Immature natural killer cell (primary cell): ENCODE measurements around the gene PTCRA. TPM values are rescaled to one million over a fixed set of nuclear protein-coding genes. Genes with fewer than 3 reads are reported as not detected.
A peak's percentile ranks its signal among the peaks of the same experiment; 100 is the strongest.

ENCODE experiments used
- DNase-seq, 3 donors: peaks; one replicate each; pipeline ENCODE4 v3.0.0; 2022; ENCODE audit warnings: mixed read lengths in 1 of 3
- H3K27ac Mint-ChIP-seq, 6 donors: one replicate each; pipeline ENCODE4 v1.8.0; 2020; ENCODE audit warnings: mixed read lengths in 6 of 6, mild to moderate bottlenecking in 5 of 6, inconsistent platforms in 4 of 6, moderate library complexity in 3 of 6
- H3K27me3 Mint-ChIP-seq, 3 donors: one replicate each; pipeline ENCODE4 v1.8.0; 2020 to 2021; ENCODE audit warnings: low read depth in 3 of 3, mild to moderate bottlenecking in 3 of 3, mixed read lengths in 3 of 3, moderate library complexity in 3 of 3, inconsistent platforms in 1 of 3
- H3K36me3 Mint-ChIP-seq, 3 donors: one replicate each; pipeline ENCODE4 v1.8.0; 2020; ENCODE audit warnings: mixed read lengths in 3 of 3, inconsistent platforms in 2 of 3, mild to moderate bottlenecking in 2 of 3
- H3K4me1 Mint-ChIP-seq, 2 donors: one replicate each; pipeline ENCODE4 v1.8.0; 2020; ENCODE audit warnings: inconsistent platforms in 2 of 2, mild to moderate bottlenecking in 2 of 2, mixed read lengths in 2 of 2, moderate library complexity in 1 of 2
- H3K4me3 Mint-ChIP-seq, 5 donors: one replicate each; pipeline ENCODE4 v1.8.0; 2020; ENCODE audit warnings: mild to moderate bottlenecking in 5 of 5, mixed read lengths in 5 of 5, inconsistent platforms in 3 of 5, moderate library complexity in 3 of 5
- H3K9me3 Mint-ChIP-seq, 6 donors: one replicate each; pipeline ENCODE4 v1.8.0; 2020; ENCODE audit warnings: mild to moderate bottlenecking in 6 of 6, mixed read lengths in 6 of 6, inconsistent platforms in 4 of 6, moderate library complexity in 3 of 6
- polyA plus RNA-seq, 3 donors: library from polyadenylated mRNA; unstranded; fragments of 300-500 nt; fragmentation: Illumina TruSeq; gene quantifications; one replicate each; pipeline ENCODE4 v1.2.3, GENCODE V29; 2021

Gene PTCRA
- polyA plus RNA-seq, 3 donors from 2014 or later: 0.62 to 3.1 TPM; not detected in 1

DNA sequence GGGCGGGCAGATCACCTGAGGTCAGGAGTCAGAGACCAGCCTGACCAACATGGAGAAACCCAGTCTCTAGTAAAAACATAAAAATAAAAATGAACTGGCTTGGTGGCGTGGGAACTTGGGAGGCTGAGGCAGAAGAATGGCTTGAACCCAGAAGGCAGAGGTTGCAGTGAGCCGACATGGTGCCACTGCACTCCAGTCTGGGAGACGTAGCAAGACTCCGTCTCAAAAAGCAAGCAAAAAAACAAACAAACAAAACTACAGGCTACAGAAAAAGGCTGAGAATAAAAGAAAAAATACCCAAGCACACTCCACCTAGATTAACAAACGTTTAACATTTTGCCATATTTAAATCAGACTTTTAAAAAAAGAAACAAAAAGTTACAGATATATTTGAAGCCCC, 5.9 kb downstream of the PTCRA start:
- no peaks in the 10 kb centered on the region for H3K9me3 Mint-ChIP-seq
- no peak overlapping the region for H3K27ac Mint-ChIP-seq
- no peak overlapping the region for H3K4me3 Mint-ChIP-seq
- no peaks in the 10 kb centered on the region for H3K36me3 Mint-ChIP-seq
- peaks cover 0 to 2% of the 10 kb centered on the region in 2 donors for H3K4me1 Mint-ChIP-seq
- peaks cover 0 to 4% (median 3%) of the 10 kb centered on the region in 3 donors for H3K27me3 Mint-ChIP-seq
- no peak for DNase-seq

DNA sequence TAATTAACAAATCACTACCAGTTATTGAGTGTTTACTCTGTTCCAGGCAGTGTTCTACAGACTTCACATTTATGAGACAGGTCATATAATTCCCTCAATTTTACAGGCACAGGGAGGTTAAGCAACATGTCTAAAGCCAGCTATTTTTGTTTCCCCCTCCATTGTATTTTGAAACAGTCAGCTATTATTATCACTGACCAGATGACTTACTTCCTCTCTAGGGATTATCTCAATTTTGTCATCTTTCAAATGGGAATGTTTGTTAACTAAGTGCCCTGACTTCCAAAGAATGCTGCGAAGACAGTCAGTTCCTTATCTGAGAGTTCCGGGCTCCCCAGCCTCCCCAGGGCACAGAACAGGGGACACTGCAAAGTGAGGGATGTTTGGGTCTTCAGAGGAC, 7.8 kb downstream of the PTCRA start:
- H3K27ac Mint-ChIP-seq: no peak overlapping the region
- H3K27me3 Mint-ChIP-seq: peaks cover 1 to 4% (median 2%) of the 10 kb centered on the region in 3 donors
- H3K4me1 Mint-ChIP-seq: peaks cover 6% of the 10 kb centered on the region in 2 donors
- DNase-seq: no peak
- H3K36me3 Mint-ChIP-seq: no peaks in the 10 kb centered on the region
- no peaks in the 10 kb centered on the region for H3K9me3 Mint-ChIP-seq
- H3K4me3 Mint-ChIP-seq: no peak overlapping the region

DNA sequence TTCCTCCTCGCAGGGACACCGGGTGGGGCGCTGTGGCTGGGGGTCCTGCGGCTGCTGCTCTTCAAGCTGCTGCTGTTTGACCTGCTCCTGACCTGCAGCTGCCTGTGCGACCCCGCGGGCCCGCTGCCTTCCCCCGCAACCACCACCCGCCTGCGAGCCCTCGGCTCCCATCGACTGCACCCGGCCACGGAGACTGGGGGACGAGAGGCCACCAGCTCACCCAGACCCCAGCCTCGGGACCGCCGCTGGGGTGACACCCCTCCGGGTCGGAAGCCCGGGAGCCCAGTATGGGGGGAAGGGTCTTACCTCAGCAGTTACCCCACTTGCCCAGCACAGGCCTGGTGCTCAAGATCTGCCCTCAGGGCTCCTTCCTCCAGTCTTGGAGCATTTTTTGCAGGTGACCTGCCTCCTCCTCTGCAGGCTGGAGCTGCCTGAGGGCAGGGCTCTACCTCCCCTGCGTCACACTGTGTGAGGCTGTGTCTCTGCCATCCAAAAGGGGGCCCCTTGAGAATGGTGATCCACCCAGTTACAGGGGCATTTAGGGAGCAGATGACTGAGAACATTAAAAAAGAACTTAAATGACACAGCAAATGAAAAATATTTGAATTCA, 9.5 kb downstream of the PTCRA start:
- Mint-ChIP-seq H3K4me3 (no peak overlapping the region), H3K27ac (peak overlapping the region in 1 of 6 donors; percentile 62), H3K27me3 (peaks cover 0 to 17% (median 17%) of the 10 kb centered on the region in 3 donors), H3K36me3 (no peaks in the 10 kb centered on the region), H3K9me3 (no peaks in the 10 kb centered on the region), H3K4me1 (peaks cover 19% of the 10 kb centered on the region in 2 donors)
- no peak for DNase-seq

DNA sequence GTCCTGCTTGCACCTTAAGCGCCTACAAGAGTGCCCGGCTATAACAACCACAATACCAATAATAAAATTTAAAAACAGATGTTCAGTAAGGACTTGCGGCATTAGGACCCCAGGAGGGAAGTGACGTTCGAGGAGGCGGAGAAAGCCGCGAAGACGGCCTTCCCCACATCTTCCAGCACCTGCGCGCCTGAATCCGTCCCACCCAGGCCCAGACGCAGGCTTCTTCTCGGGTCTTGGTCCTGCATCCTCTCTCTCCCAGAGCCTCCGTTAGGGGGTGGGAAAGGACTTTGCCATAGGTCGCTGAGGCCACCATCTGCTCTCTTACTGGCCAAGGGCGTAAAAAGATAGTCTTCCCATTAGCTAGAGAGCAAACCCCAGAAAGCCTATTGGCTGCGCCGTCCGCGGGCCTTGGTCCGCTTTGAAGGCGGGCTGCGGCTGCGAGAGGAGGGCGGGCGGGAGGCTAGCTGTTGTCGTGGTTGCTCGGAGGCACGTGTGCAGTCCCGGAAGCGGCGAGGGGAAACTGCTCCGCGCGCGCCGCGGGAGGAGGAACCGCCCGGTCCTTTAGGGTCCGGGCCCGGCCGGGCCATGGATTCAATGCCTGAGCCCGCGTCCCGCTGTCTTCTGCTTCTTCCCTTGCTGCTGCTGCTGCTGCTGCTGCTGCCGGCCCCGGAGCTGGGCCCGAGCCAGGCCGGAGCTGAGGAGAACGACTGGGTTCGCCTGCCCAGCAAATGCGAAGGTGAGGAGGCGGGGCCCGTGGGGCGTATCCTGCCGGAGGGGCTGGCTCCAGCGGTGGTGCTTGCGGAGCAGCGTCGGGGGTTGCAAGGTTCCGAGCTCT, 13.3 kb downstream of the PTCRA start, which contains the start of gene CNPY3:
CNPY3 (plus strand) TSS at position 495 of the 835 bp plus-strand sequence; CDS start at position 586, 91 bp downstream.
- Mint-ChIP-seq H3K4me1 (peaks cover 51 to 54% of the 10 kb centered on the region in 2 donors), H3K36me3 (peaks cover 0 to 4% (median 0%) of the 10 kb centered on the region in 3 donors), H3K27ac (peak within 1 kb of the TSS; percentile 96 to 100 (median 99)), H3K27me3 (peaks cover 2 to 17% (median 13%) of the 10 kb centered on the region in 3 donors), H3K4me3 (peak within 1 kb of the TSS; percentile 95 to 99 (median 97)), H3K9me3 (no peaks in the 10 kb centered on the region)
- peak; percentile 95 to 97 (median 96) for DNase-seq

DNA sequence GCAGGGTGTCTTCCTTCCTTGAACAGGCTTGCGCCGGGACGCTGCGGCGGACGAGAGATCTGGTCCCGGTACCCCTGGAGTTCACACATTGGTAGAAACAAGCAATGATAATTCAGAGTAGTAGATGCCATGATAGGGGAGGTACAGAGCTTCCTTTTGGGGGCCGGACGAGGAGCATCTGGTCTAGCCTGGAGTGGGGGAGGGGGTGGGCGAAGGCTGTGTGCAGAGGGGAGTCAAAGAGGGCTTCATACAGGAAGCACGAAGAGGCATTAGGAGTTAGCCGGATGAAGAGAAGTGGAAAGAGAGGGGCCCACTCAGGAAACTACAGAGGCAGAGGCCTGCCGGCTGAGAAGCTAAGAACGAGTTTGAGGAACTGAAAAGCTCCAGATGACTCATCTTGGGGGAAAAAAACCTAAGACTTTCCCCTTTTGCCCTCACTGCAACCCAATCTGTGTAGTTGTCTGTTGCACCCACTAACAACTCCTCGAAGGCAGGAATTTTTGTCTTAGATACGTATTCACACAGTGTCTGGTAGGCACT, 14.0 kb downstream of the PTCRA start:
- H3K27me3 Mint-ChIP-seq: peaks cover 2 to 17% (median 13%) of the 10 kb centered on the region in 3 donors
- H3K27ac Mint-ChIP-seq: peak overlapping the region; percentile 96 to 100 (median 99)
- peaks cover 0 to 4% (median 0%) of the 10 kb centered on the region in 3 donors for H3K36me3 Mint-ChIP-seq
- H3K4me1 Mint-ChIP-seq: peaks cover 51 to 56% of the 10 kb centered on the region in 2 donors
- H3K4me3 Mint-ChIP-seq: peak overlapping the region; percentile 95 to 99 (median 97)
- no peak for DNase-seq
- no peaks in the 10 kb centered on the region for H3K9me3 Mint-ChIP-seq

DNA sequence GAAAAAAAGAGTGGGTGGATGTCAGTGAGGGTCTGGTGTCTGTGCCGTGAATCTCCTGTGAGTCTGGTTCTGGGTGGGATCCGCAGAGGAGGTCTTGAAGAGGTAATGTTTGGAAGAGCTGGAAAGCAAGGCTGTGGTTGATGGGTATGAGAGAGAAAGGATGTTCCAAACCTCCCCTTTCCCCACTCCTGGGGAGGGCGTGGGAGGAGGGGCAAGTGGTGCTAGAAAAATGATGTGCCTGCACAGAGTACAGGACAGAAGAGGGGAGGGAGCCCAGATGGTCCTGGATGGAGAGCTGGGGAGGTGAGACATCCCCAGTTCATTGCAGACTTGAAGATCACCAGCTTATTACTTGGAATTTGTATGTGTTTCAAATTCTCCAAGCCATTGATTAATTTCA, 16.6 kb downstream of the PTCRA start:
- Mint-ChIP-seq H3K4me3 (peak overlapping the region in 4 of 5 donors; percentile 1 to 43 (median 20)), H3K9me3 (no peaks in the 10 kb centered on the region), H3K27ac (peak overlapping the region; percentile 76 to 99 (median 90)), H3K4me1 (peaks cover 54 to 69% of the 10 kb centered on the region in 2 donors), H3K36me3 (peaks cover 7 to 11% (median 9%) of the 10 kb centered on the region in 3 donors), H3K27me3 (peaks cover 3 to 17% (median 13%) of the 10 kb centered on the region in 3 donors)
- no peak for DNase-seq

DNA sequence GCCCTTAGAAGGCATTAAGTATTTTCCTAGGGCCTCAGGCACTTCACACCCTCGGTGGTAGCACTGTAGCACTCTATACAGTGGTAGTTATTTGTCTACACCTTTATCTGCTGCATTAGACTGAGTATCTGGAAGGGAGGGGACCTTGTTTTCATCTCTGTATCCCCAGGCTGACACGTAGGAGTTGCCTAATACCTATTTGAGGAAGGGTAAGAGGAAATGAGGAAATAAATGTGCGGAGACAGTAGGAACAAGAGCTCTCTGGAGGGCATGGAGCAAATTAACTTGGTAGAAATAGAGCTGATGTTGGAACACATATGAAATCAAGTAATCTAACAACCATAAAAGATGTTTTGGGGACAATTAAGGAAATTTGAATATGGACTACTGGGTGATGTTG, 17.4 kb downstream of the PTCRA start:
- Mint-ChIP-seq H3K4me3 (peak overlapping the region in 3 of 5 donors; percentile 16 to 41 (median 35)), H3K27me3 (peaks cover 3 to 17% (median 13%) of the 10 kb centered on the region in 3 donors), H3K9me3 (no peaks in the 10 kb centered on the region), H3K27ac (peak overlapping the region in 5 of 6 donors; percentile 76 to 99 (median 84)), H3K36me3 (peaks cover 7 to 15% (median 13%) of the 10 kb centered on the region in 3 donors), H3K4me1 (peaks cover 55 to 73% of the 10 kb centered on the region in 2 donors)
- DNase-seq: no peak

DNA sequence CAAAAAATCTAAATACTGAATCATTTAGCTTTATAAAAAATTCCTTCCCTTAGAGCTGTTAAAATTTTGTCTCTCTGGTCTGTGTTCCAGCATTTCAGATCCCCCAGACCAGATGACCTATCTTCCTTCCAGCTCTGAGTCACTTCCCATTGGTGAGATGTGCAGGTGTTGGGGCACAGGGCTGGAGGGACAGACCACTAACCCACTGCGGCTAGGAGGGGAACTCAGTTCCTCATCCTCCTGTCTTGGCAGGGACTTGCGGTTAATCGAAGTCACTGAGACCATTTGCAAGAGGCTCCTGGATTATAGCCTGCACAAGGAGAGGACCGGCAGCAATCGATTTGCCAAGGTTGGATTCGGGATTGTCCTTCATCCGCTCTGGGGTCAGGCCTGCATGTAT, 19.5 kb downstream of the PTCRA start:
- no peak overlapping the region for H3K27ac Mint-ChIP-seq
- H3K36me3 Mint-ChIP-seq: peaks cover 7 to 15% (median 13%) of the 10 kb centered on the region in 3 donors
- peaks cover 0 to 3% (median under 1%) of the 10 kb centered on the region in 3 donors for H3K27me3 Mint-ChIP-seq
- H3K4me1 Mint-ChIP-seq: peaks cover 39 to 56% of the 10 kb centered on the region in 2 donors
- DNase-seq: no peak
- no peaks in the 10 kb centered on the region for H3K9me3 Mint-ChIP-seq
- no peak overlapping the region for H3K4me3 Mint-ChIP-seq

DNA sequence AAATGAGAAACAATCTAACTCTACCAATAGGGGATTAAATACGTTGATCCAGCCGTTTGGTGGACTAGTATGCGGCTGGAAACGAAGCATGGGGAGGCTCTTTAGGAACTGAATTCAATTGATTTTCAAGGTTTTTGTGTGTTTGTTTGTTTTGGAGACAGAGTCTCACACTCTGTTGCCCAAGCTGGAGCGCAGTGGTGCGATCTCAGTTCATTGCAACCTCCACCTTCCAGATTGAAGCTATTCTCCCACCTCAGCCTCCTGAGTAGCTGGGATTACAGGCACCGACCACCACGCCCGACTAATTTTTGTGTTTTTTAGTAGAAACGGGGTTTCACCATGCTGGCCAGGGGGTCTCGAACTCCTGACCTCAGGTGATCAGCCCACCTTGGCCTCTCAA, 20.5 kb downstream of the PTCRA start:
- H3K4me1 Mint-ChIP-seq: peaks cover 28 to 45% of the 10 kb centered on the region in 2 donors

DNA sequence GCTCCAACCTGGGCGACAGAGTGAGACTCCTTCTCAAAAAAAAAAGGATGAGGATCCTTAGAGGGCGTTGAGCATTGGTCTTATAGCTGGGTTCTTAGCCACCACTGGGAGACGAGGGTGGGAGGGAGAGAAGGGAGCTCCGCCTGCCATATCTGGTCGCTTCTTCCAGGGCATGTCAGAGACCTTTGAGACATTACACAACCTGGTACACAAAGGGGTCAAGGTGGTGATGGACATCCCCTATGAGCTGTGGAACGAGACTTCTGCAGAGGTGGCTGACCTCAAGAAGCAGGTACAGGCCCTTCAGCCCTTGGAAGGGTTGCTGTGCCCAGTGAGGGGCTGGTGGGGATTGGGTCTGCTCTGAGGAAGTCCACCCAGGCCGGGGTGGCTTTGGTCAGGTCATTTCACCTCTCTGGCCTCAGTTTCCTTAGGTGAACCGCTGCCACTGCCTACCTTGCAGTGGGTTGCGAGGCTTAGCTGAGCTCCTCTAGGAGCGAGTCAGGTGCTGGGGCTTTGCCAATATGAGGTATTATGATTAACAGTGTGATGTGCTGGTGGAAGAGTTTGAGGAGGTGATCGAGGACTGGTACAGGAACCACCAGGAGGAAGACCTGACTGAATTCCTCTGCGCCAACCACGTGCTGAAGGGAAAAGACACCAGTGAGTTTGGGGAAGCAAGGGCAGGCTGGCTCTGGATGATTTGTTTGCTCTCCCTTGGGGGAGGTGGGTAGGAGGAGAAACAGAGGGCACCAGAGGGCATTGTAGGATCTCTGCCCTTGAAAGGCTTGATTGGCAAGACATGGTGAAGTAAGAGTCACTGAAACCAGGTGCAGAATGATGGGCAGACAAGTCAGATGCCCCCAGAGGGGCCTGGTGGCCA, 21.9 kb downstream of the PTCRA start:
- Mint-ChIP-seq H3K4me1 (peaks cover 15 to 34% of the 10 kb centered on the region in 2 donors), H3K27me3 (peaks cover 0 to 3% (median 0%) of the 10 kb centered on the region in 3 donors), H3K27ac (peak overlapping the region in 1 of 6 donors; percentile 41), H3K9me3 (no peaks in the 10 kb centered on the region), H3K36me3 (peaks cover 7 to 15% (median 13%) of the 10 kb centered on the region in 3 donors), H3K4me3 (no peak overlapping the region)
- no peak for DNase-seq

More for the DNA sequence above, 20.5 kb downstream of the PTCRA start:
- Mint-ChIP-seq H3K4me3 (no peak overlapping the region), H3K27ac (no peak overlapping the region), H3K9me3 (no peaks in the 10 kb centered on the region), H3K27me3 (peaks cover 0 to 3% (median 0%) of the 10 kb centered on the region in 3 donors), H3K36me3 (peaks cover 7 to 15% (median 13%) of the 10 kb centered on the region in 3 donors)
- DNase-seq: no peak

DNA sequence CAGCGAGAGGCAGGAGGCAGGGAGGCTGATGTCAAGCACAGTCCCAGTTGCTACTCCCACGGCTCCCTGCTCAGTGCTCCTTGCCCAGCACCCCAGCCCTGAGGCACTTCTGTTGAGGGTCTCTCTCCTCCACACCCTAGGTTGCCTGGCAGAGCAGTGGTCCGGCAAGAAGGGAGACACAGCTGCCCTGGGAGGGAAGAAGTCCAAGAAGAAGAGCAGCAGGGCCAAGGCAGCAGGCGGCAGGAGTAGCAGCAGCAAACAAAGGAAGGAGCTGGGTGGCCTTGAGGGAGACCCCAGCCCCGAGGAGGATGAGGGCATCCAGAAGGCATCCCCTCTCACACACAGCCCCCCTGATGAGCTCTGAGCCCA, 22.6 kb downstream of the PTCRA start:
- Mint-ChIP-seq H3K4me3 (no peak overlapping the region), H3K36me3 (peaks cover 4 to 16% (median 13%) of the 10 kb centered on the region in 3 donors), H3K27ac (no peak overlapping the region), H3K27me3 (peaks cover 0 to 3% (median 0%) of the 10 kb centered on the region in 3 donors), H3K9me3 (no peaks in the 10 kb centered on the region), H3K4me1 (peaks cover 9 to 27% of the 10 kb centered on the region in 2 donors)
- DNase-seq: no peak

DNA sequence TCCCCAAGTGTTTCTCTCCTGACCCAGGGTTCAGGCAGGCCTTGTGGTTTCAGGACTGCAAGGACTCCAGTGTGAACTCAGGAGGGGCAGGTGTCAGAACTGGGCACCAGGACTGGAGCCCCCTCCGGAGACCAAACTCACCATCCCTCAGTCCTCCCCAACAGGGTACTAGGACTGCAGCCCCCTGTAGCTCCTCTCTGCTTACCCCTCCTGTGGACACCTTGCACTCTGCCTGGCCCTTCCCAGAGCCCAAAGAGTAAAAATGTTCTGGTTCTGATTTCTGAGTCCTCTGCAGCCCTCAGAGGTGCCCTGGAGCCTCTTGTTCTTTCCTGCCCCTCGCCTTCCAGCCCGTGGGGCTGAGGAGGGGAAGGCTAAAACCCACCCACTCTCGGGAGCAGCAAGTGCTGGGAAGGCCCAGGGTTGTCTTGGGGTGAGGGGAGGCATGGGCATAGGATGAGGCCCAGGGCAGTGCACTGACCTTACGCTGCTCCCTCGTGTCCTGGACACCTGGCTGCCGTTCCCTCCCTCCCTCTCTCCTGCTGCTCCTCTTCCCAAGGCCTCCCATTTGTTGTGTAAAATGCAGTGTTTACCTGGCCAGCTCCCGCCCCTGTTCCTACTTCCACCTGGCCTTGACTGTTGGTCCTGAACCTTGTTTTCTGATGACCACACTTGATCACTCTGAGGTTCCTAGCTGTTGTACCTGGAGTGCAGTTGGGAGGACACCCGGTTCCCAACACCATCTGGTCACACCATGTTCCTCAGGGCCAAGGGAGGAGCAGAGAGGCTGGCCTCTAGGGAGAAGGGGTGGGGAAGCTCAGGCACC, 23.3 kb downstream of the PTCRA start:
- peaks cover 7 to 18% (median 13%) of the 10 kb centered on the region in 3 donors for H3K36me3 Mint-ChIP-seq
- H3K27ac Mint-ChIP-seq: peak overlapping the region in 1 of 6 donors; percentile 16
- H3K4me1 Mint-ChIP-seq: peaks cover 6 to 21% of the 10 kb centered on the region in 2 donors
- DNase-seq: no peak
- H3K9me3 Mint-ChIP-seq: no peaks in the 10 kb centered on the region
- H3K4me3 Mint-ChIP-seq: no peak overlapping the region
- H3K27me3 Mint-ChIP-seq: peaks cover 0 to 1% (median 0%) of the 10 kb centered on the region in 3 donors
